ENCODE results near the gene IGFN1. TPM values are rescaled to one million over a fixed set of nuclear protein-coding genes. Genes with fewer than 3 reads are reported as not detected.

Gene IGFN1
- total and polyA plus RNA-seq, 2 experiments from 2014 or later = not detected

- Mint-ChIP-seq H3K4me3 (no peak overlapping the region), H3K27ac (no peak overlapping the region), H3K9me3 (no peaks in the 10 kb centered on the region), H3K4me1 (no peaks in the 10 kb centered on the region; the same call in 2 of the 3 replicates), H3K36me3 (ENCODE audit: low read depth) (no peaks in the 10 kb centered on the region; the same call in 2 of the 3 replicates), H3K27me3 (ENCODE audit: insufficient read depth, low read depth, poor library complexity) (peaks cover 2% of the 10 kb centered on the region)
- Histone ChIP-seq H4K20me1 (replicated peaks; ENCODE audit: insufficient read depth) (no peaks in the 10 kb centered on the region), H3K4me3 (no peak overlapping the region), H3K9me2 (ENCODE audit: insufficient read depth) (no peaks in the 10 kb centered on the region), H3K36me3 (ENCODE audit: insufficient read depth) (no peaks in the 10 kb centered on the region), H3K4me1 (ENCODE audit: insufficient read depth) (no peaks in the 10 kb centered on the region), H3F3A (replicated peaks; ENCODE audit: low read depth) (no peaks in the 10 kb centered on the region), H3K79me2 (replicated peaks; ENCODE audit: insufficient read depth) (no peaks in the 10 kb centered on the region), H3K27ac (ENCODE audit: low read depth) (no peak overlapping the region), H3K4me2 (no peak overlapping the region), H2AFZ (no peak overlapping the region), H3K27me3 (ENCODE audit: insufficient read depth) (no peaks in the 10 kb centered on the region)
- no peak for TF ChIP-seq POLR2AphosphoS5 (IDR thresholded peaks at IDR 0.05; ENCODE audit: low read depth)
- no peak for TF ChIP-seq EZH2phosphoT487 (IDR thresholded peaks at IDR 0.05; ENCODE audit: unreplicated experiment)
- no peak for TF ChIP-seq CREB1 (CRISPR knock-in tag; IDR thresholded peaks at IDR 0.05; ENCODE audit: low read depth)
- no peak for TF ChIP-seq JUNB (IDR thresholded peaks at IDR 0.05; ENCODE audit: unreplicated experiment)
- TF ChIP-seq, protein P1, sequence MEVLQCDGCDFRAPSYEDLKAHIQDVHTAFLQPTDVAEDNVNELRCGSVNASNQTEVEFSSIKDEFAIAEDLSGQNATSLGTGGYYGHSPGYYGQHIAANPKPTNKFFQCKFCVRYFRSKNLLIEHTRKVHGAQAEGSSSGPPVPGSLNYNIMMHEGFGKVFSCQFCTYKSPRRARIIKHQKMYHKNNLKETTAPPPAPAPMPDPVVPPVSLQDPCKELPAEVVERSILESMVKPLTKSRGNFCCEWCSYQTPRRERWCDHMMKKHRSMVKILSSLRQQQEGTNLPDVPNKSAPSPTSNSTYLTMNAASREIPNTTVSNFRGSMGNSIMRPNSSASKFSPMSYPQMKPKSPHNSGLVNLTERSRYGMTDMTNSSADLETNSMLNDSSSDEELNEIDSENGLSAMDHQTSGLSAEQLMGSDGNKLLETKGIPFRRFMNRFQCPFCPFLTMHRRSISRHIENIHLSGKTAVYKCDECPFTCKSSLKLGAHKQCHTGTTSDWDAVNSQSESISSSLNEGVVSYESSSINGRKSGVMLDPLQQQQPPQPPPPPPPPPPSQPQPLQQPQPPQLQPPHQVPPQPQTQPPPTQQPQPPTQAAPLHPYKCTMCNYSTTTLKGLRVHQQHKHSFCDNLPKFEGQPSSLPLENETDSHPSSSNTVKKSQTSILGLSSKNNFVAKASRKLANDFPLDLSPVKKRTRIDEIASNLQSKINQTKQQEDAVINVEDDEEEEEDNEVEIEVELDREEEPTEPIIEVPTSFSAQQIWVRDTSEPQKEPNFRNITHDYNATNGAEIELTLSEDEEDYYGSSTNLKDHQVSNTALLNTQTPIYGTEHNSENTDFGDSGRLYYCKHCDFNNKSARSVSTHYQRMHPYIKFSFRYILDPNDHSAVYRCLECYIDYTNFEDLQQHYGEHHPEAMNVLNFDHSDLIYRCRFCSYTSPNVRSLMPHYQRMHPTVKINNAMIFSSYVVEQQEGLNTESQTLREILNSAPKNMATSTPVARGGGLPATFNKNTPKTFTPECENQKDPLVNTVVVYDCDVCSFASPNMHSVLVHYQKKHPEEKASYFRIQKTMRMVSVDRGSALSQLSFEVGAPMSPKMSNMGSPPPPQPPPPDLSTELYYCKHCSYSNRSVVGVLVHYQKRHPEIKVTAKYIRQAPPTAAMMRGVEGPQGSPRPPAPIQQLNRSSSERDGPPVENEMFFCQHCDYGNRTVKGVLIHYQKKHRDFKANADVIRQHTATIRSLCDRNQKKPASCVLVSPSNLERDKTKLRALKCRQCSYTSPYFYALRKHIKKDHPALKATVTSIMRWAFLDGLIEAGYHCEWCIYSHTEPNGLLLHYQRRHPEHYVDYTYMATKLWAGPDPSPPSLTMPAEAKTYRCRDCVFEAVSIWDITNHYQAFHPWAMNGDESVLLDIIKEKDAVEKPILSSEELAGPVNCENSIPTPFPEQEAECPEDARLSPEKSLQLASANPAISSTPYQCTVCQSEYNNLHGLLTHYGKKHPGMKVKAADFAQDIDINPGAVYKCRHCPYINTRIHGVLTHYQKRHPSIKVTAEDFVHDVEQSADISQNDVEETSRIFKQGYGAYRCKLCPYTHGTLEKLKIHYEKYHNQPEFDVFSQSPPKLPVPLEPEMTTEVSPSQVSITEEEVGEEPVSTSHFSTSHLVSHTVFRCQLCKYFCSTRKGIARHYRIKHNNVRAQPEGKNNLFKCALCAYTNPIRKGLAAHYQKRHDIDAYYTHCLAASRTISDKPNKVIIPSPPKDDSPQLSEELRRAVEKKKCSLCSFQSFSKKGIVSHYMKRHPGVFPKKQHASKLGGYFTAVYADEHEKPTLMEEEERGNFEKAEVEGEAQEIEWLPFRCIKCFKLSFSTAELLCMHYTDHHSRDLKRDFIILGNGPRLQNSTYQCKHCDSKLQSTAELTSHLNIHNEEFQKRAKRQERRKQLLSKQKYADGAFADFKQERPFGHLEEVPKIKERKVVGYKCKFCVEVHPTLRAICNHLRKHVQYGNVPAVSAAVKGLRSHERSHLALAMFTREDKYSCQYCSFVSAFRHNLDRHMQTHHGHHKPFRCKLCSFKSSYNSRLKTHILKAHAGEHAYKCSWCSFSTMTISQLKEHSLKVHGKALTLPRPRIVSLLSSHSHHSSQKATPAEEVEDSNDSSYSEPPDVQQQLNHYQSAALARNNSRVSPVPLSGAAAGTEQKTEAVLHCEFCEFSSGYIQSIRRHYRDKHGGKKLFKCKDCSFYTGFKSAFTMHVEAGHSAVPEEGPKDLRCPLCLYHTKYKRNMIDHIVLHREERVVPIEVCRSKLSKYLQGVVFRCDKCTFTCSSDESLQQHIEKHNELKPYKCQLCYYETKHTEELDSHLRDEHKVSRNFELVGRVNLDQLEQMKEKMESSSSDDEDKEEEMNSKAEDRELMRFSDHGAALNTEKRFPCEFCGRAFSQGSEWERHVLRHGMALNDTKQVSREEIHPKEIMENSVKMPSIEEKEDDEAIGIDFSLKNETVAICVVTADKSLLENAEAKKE (CRISPR knock-in tag; IDR thresholded peaks at IDR 0.05) = no peak
- no peak for TF ChIP-seq NANOG (IDR thresholded peaks at IDR 0.05; ENCODE audit: borderline replicate concordance)
- no peak for TF ChIP-seq EZH2 (IDR thresholded peaks at IDR 0.05; ENCODE audit: low read depth, unreplicated experiment)
- TF ChIP-seq, protein P2, sequence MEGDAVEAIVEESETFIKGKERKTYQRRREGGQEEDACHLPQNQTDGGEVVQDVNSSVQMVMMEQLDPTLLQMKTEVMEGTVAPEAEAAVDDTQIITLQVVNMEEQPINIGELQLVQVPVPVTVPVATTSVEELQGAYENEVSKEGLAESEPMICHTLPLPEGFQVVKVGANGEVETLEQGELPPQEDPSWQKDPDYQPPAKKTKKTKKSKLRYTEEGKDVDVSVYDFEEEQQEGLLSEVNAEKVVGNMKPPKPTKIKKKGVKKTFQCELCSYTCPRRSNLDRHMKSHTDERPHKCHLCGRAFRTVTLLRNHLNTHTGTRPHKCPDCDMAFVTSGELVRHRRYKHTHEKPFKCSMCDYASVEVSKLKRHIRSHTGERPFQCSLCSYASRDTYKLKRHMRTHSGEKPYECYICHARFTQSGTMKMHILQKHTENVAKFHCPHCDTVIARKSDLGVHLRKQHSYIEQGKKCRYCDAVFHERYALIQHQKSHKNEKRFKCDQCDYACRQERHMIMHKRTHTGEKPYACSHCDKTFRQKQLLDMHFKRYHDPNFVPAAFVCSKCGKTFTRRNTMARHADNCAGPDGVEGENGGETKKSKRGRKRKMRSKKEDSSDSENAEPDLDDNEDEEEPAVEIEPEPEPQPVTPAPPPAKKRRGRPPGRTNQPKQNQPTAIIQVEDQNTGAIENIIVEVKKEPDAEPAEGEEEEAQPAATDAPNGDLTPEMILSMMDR (conservative IDR thresholded peaks at IDR 0.05; ENCODE audit: low read depth in 2 of 2) = no peak
- no peak for TF ChIP-seq ETS1 (IDR thresholded peaks at IDR 0.05)
- no peak for TF ChIP-seq ZNF331 (CRISPR knock-in tag; IDR thresholded peaks at IDR 0.05; ENCODE audit: low read depth)
- TF ChIP-seq STAT1 (IDR thresholded peaks at IDR 0.05; ENCODE audit: unreplicated experiment) = no peak
- TF ChIP-seq REST (IDR thresholded peaks at IDR 0.05; ENCODE audit: unreplicated experiment) = no peak
- no peak for TF ChIP-seq ZNF114 (CRISPR knock-in tag; IDR thresholded peaks at IDR 0.05)
- DNase-seq (ENCODE audit: low spot score) = no peak
- no peak for ATAC-seq
Observed at GRCh38 chr1:201266774-201267173, 76.2 kb downstream of the IGFN1 start.
